Loucy (cell line): Measurements from ENCODE around the gene RBP3.
"Not testable (repeated sequence)": the region's sequence is repeated elsewhere in the genome, so short reads cannot be mapped to it uniquely, and the experiment has no call there.

Source experiments
- H2AFZ ChIP-seq: fragments of 200-600 bp; sonication (generic); 2 replicates; pipeline ENCODE4 v1.6.0; 2016; ENCODE audit warnings: antibody characterized with exemption, mild to moderate bottlenecking, low read length, moderate library complexity
- H3F3A ChIP-seq: fragments of 200-600 bp; 2 replicates; pipeline ENCODE4 v1.6.0; 2016; ENCODE audit warnings: antibody characterized with exemption, low read depth, mild to moderate bottlenecking
- H3K27me3 ChIP-seq: fragments of 200-600 bp; sonication (generic); 2 replicates; pipeline ENCODE4 v1.6.1; 2014; ENCODE audit warnings: low read length, mild to moderate bottlenecking; ENCODE audit not compliant: insufficient read depth, poor library complexity, severe bottlenecking
- H3K36me3 ChIP-seq: fragments of 200-600 bp; sonication (generic); 2 replicates; pipeline ENCODE4 v1.6.1; 2016; ENCODE audit warnings: low read length; ENCODE audit not compliant: insufficient read depth
- H3K4me1 ChIP-seq: fragments of 200-600 bp; sonication (generic); 2 replicates; pipeline ENCODE4 v1.5.1; 2014; ENCODE audit warnings: low read length, mild to moderate bottlenecking; ENCODE audit not compliant: insufficient read depth, poor library complexity, severe bottlenecking
- H3K4me2 ChIP-seq: fragments of 200-600 bp; sonication (generic); 2 replicates; pipeline ENCODE4 v1.6.0; 2014; ENCODE audit warnings: antibody characterized with exemption, low read length, low read depth, mild to moderate bottlenecking; ENCODE audit not compliant: poor library complexity, severe bottlenecking
- H3K4me3 ChIP-seq: fragments of 200-600 bp; sonication (generic); 2 replicates; pipeline ENCODE4 v1.5.1; 2014; ENCODE audit warnings: low read length, mild to moderate bottlenecking, mixed read lengths; ENCODE audit not compliant: poor library complexity, severe bottlenecking
- H3K79me2 ChIP-seq: fragments of 200-600 bp; sonication (generic); 2 replicates; pipeline ENCODE4 v1.6.1; 2014; ENCODE audit warnings: low read length; ENCODE audit not compliant: insufficient read depth
- H3K9ac ChIP-seq: fragments of 200-600 bp; sonication (generic); 2 replicates; pipeline ENCODE4 v1.6.0; 2014; ENCODE audit warnings: mild to moderate bottlenecking, low read depth, low read length, moderate library complexity; ENCODE audit not compliant: poor library complexity, severe bottlenecking
- H3K9me2 ChIP-seq: fragments of 200-600 bp; sonication (generic); replicated peaks from 2 replicates; pipeline ENCODE4 v1.6.1; 2016; ENCODE audit warnings: low read depth, low read length, mixed read lengths
- H3K9me3 ChIP-seq: fragments of 200-600 bp; sonication (generic); 2 replicates; pipeline ENCODE4 v1.6.1; 2014; ENCODE audit warnings: mild to moderate bottlenecking, antibody characterized with exemption, low read length, low read depth; ENCODE audit not compliant: insufficient read depth
- H4K20me1 ChIP-seq: fragments of 200-600 bp; sonication (generic); 2 replicates; pipeline ENCODE4 v1.6.0; 2014; ENCODE audit warnings: antibody characterized with exemption, low read length, mild to moderate bottlenecking; ENCODE audit not compliant: insufficient read depth, poor library complexity, severe bottlenecking
- EZH2phosphoT487 ChIP-seq: fragments of 200-600 bp; IDR thresholded peaks from 2 replicates; pipeline ENCODE4 v1.6.1; 2018; ENCODE audit warnings: antibody characterized with exemption, mild to moderate bottlenecking, moderate library complexity, borderline replicate concordance
- TF ChIP-seq, protein P1 (sequence below): fragments of 200-600 bp; sonication (generic); conservative IDR thresholded peaks from 2 replicates; pipeline ENCODE4 v1.5.1; 2014; ENCODE audit warnings: mild to moderate bottlenecking, antibody characterized with exemption, low read length

RBP3 gene

DNA sequence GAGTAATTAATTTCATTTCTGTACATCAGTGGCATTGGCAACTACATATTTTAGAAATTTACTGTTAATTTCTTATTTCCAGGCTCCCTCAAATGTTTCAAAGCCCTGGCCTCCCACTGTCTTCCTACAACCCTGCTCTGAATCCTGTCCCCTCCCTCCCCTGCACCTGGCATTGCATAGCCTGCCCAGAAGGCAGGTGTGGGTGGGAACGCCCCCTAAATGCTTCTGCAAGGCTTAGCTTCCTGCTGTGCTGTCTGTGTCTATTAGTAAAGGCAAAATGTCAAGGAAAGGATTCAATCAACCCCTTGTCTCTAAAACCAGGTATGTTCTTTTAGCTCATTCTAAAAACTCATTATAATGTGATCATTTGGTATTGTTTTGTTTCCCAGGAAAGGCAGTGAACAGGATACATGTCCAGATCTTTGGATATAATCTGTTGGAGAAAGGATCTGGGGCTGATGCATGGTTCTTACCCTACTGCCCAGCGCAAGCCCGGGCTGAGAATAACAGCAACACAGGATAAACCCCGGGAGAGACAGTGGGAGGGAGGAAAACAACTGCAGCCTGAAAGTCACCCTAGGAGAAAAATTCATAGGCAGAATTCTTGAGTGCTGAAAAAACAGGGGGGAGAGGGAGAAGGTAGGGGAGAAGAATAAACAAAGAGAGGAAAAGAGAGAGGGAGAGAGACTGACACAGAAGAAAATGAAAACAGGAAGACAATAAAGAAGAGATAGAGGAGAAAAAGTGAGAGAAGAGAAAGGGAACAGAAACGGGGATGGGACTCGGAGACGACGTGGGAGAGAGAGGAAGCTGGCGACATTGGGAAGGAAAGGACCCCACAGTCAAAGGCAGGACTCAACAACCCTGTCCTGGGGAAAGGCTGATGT, 35.3 kb downstream of the RBP3 start:
- Histone ChIP-seq H3F3A (no peaks in the 10 kb centered on the region), H4K20me1 (no peaks in the 10 kb centered on the region), H3K36me3 (no peaks in the 10 kb centered on the region), H3K4me3 (peak overlapping the region; percentile 74), H3K9ac (peak overlapping the region; percentile 57), H3K79me2 (no peaks in the 10 kb centered on the region), H3K4me1 (peaks cover 14% of the 10 kb centered on the region), H3K4me2 (peak overlapping the region; percentile 79), H3K9me3 (no peaks in the 10 kb centered on the region), H3K27me3 (peaks cover 6% of the 10 kb centered on the region), H2AFZ (peak overlapping the region; percentile 93), H3K9me2 (no peaks in the 10 kb centered on the region)
- TF ChIP-seq, protein P1, sequence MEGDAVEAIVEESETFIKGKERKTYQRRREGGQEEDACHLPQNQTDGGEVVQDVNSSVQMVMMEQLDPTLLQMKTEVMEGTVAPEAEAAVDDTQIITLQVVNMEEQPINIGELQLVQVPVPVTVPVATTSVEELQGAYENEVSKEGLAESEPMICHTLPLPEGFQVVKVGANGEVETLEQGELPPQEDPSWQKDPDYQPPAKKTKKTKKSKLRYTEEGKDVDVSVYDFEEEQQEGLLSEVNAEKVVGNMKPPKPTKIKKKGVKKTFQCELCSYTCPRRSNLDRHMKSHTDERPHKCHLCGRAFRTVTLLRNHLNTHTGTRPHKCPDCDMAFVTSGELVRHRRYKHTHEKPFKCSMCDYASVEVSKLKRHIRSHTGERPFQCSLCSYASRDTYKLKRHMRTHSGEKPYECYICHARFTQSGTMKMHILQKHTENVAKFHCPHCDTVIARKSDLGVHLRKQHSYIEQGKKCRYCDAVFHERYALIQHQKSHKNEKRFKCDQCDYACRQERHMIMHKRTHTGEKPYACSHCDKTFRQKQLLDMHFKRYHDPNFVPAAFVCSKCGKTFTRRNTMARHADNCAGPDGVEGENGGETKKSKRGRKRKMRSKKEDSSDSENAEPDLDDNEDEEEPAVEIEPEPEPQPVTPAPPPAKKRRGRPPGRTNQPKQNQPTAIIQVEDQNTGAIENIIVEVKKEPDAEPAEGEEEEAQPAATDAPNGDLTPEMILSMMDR: no peak
- TF ChIP-seq EZH2phosphoT487: no peak

DNA sequence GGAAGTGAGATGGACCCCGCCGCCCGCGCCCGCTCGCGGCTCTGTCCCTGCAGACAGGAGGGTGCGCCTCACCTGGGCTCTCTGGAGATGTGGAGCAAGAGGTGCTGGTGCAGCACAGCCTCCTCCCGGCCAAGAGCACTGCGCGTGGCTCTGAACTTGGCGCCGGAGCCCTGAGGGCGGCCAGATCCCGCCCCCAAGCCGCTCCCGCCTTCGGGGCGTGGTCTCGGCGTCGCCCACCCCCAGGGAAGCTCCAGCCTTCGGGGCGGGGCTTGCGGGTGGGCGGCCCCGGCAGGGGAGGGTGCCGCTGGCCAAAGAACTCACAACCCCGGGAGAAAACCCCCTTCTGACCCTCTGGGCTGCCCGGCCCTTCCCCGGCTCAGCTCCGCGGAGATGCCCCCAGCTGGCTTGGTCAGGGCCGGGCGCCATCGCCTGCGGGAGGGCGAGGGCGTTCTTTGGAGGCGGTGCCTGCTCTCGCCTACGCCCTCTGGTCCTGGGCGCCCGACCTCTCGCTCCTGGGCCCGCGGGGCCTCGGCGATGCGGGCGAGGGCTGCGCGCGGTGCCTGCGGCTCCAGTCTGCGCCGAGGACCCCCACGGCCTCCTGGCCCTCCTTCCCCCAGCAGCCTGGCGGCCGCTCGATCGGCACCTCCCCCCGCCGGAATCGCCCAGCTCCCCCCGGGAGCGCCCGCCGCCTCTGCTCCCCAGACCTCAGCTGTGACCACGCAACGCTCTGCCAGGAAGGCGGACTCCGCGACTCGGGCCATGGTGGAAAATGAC, 36.2 kb downstream of the RBP3 start, which contains the start of gene ZNF488:
Gene ZNF488 (minus strand): TSS at position 146 of the 774 bp plus-strand sequence. CDS start 15,464 bp downstream, outside the sequence.
- Histone ChIP-seq H3K4me1 (peaks cover 14% of the 10 kb centered on the region), H4K20me1 (no peaks in the 10 kb centered on the region), H2AFZ (peak within 1 kb of the TSS; percentile 93), H3K9me2 (no peaks in the 10 kb centered on the region), H3K4me3 (peak within 1 kb of the TSS; percentile 74), H3K9ac (peak within 1 kb of the TSS; percentile 57), H3K79me2 (no peaks in the 10 kb centered on the region), H3F3A (no peaks in the 10 kb centered on the region), H3K9me3 (no peaks in the 10 kb centered on the region), H3K4me2 (peak within 1 kb of the TSS; percentile 79), H3K27me3 (peaks cover 7% of the 10 kb centered on the region), H3K36me3 (no peaks in the 10 kb centered on the region)
- TF ChIP-seq, protein P1: no peak
- no peak for TF ChIP-seq EZH2phosphoT487

- H3K9me2 ChIP-seq, H3K79me2 ChIP-seq, H3K9ac ChIP-seq, H3F3A ChIP-seq, H2AFZ ChIP-seq, H3K9me3 ChIP-seq, H3K4me3 ChIP-seq, H4K20me1 ChIP-seq, H3K4me2 ChIP-seq, H3K36me3 ChIP-seq: not testable (repeated sequence)
- Histone ChIP-seq H3K4me1 (peaks cover 14% of the 10 kb centered on the region), H3K27me3 (peaks cover 16% of the 10 kb centered on the region)
Measured at GRCh38 chr10:47386104-47386503, 37.9 kb downstream of the RBP3 start.
